ENCODE results near the gene LRRN3. TPM values are rescaled to one million over a fixed set of nuclear protein-coding genes. Genes with fewer than 3 reads are reported as not detected.

The LRRN3 gene
- total RNA-seq, 2 donors from 2014 or later: 9.9 to 49.9 TPM

DNA sequence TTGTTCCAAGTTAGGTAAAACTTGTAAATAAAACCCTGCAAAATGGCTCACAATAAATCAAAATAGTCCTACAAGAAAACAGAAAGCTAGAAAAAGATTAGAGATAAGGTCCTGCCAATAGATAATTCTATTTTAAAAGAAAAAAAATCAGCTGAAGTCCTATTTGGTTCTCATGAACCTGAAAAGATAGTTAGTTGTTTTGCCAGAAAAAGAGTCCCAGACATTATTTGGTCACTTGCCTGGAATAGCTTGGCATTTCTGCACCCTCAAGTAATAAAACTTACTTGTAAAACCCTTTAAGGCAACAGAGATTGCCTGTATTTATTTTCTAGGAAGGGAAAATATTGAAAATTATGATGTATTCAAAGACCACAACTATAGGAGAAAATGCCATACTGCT is 47.7 kb downstream of the LRRN3 start:
- DNase-seq (no peak), ATAC-seq (no peak)
- intact Hi-C loops (cut with DNase I): no loop called here

DNA sequence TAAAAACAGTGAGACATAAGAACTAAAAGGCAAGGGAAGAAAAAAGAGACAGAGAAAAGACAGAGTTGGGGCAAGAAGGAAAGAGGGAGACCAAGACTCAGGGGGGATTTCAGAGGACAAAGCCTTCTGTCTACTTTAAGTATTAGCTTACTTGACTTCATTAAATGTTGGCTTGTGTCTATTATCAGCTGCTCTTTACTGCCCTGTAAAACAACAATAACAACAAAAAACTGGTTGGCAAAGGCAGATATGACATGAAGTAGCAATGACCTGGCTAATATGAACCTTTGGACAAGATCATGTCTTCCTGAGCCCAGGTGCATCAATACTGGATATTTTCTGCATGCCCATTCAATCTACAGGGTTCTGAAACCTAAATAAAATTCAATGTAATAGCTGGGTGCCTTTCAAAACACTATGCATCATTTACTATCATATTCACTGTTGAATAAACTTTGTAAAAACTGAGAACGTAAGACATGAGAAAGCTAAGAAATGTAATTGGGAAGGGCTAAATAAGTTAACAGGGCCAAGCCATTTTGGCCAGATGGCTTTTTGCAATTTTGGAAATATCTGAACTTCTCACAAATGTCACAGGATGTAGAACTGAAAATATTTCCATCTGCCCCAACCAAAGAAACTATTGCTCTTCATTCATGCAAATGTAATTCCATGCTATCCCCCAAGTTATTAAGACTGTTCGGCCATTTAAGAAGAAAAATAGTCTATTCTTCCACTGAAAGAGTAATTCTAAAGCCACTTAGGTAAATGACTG is 49.4 kb downstream of the LRRN3 start:
- no peak for ATAC-seq
- DNase-seq: no peak
- intact Hi-C loops (cut with DNase I): no loop called here

DNA sequence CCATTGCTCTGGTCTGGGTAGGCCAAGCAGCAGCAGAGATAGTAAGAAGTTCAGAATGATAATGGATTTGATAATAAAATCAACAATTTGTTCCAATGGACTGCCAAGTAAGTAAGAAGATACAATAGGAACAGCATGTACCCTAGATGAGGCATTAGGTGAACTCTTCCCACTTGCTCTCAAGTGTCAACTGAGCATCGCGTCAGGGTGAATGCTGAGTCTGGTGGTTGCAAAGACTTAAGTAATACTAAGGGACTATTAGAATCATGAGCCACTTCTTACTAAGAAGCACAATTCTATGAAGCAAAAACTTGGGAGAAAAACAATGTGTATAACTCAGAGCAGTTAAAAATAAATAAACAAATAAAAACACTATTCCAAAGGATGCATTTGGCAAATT is 54.5 kb downstream of the LRRN3 start:
- no peak for DNase-seq
- intact Hi-C loops (cut with DNase I): no loop called here
- ATAC-seq: no peak

DNA sequence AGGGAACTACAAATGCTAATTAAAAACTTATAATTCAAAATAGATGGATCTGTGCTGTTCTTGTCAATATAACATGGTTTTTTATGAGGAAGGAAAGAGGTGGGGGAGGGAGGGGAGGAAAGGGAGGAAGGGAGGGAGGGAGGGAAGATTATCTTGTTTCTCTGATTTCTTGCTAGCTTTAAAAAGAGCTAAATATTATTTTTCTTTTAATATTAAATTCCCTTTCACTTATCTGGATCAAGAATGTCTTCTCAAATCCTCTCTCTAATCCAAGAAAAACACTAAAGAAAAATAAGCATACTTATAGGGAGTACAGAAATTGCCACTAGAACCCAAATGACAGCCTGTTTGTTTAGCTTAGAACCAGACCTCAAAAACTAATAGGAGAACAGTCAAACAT is 55.2 kb downstream of the LRRN3 start:
- intact Hi-C loops (cut with DNase I): no loop called here
- no peak for ATAC-seq
- DNase-seq: no peak

DNA sequence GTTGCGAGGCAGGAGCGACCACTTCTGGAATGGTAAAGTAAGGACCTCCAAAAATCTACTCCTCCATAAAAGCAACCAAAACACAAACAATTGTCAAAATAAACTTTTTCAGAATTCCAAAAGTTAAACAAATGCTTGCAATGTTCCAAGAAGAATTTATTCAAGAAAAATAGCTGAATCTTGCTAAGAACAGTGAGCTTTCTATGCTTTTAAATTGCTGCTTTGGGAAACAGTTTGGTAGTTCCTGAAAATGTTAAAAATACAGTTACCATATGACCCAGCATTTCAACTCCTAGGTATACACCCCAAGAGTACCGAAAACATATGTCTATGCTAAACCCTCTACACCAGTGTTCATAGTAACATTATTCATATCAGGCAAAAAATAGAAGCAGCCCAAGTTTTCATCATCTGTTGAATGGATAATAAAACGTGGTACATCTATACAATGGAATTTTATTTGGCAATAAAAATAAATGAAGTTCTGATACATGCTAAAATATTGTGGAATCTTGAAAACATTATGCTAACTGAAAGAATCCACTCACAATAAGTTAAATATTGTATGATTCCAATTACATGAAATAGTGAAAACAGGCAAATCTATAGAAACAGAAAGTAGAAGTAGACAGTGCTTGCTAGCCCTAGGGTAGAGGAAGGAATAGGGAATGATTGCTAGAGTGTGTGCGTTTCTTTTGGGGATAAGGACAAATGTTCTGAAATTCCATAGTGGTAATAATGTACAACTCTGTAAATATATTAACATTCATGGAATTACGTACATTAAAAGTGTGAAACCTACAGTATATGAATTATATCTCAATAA is 57.0 kb downstream of the LRRN3 start:
- ATAC-seq (no peak), DNase-seq (no peak)
- intact Hi-C loops (cut with DNase I): no loop called here

DNA sequence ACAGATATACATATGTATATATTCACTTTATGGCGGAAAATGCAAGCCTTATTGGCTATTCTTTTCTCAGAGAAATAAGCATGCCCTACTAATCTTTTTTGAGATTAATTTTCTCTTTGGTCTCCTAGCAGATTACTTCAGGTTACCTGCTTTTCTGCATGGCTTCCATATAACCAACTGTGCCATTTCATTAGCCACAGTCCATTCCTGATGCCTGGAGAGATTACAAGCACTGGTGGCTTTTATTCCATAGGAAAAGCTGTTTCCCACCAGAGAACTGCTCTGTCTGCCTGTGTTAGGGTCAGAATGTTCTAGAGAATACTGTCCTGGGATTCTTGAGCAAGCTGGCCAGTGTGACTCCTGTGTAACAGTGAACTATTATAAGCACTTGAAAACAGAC is 59.8 kb downstream of the LRRN3 start:
- intact Hi-C loops (cut with DNase I): no loop called here
- DNase-seq (no peak), ATAC-seq (no peak)

DNA sequence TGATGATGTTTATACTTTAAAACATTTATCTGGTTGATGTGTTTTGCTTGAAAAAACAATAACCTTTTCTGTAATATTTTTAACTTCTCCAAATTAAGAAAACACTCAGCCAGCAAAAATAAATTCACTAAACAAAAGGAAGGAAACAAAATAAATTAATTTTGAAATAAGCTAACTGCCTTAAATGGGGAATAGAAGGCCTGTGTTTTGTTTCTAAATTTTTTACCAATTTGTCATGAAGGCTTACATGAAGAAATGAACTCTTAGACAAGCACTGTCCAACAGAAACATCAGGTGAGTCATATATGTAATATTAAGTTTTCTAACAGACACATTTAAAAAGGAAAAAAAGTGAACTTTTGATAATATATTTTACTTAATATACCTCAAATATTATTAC is 68.5 kb downstream of the LRRN3 start:
- intact Hi-C loops (cut with DNase I): no loop called here
- no peak for DNase-seq
- peak in 1 of 2 donors; percentile 31 for ATAC-seq

DNA sequence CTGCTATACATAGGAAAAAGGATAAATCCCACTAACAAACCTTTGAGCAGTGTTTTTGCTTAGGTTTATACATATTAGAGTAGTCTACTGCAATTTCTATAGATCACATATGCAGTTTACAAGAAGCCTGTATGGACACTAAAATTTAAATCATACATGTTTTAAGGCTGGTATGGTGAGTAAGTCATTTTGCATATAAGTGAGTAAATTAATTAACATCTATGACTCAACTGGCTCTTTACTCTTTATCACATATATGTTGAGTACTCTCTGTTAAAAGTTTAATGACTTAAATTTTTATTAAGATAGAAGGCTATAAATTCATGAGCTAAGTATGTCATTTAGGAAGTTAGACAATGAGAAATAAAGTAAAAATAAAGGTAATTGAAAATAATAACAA is 69.4 kb downstream of the LRRN3 start:
- intact Hi-C loops (cut with DNase I): no loop called here
- ATAC-seq (no peak), DNase-seq (no peak)

DNA sequence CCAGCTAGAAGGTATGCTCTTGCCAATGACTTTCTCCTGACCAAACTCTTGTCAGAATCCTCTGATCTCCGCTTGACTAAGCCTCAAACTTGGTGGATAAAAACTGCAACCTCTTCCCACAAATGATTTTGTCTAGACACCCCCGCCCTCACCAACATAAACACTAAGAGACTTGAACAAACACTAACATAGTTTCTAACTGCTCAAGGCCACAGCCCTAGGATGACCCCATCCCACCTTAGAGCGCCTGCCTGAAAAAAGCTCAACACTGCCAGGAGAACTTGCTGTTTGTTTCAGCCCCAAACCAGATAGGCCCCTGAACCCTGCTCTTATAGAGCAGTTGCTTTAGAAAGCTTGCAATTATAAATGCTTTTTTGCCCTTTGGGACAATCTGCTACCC is 71.8 kb downstream of the LRRN3 start:
- DNase-seq (no peak), ATAC-seq (no peak)
- intact Hi-C loops (cut with DNase I): no loop called here

DNA sequence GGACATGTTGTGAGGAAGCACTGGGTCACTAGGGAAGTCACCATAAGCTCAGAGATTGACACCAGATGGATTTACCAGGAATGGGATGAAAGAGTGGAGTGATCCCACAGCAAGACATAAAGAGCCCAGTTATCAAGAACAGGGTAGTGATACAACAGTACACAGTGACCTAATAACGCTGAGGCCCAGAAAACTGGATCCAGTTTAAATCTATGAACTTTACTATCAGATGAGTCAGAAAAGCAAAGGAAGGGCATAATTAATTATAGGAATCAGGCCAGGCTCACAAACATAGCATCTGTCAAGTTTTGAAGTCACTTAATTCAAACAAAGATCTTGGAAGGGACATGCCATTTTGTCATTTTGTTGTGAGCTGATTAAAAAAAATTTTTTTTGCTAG is 73.5 kb downstream of the LRRN3 start:
- intact Hi-C loops (cut with DNase I): no loop called here
- ATAC-seq (no peak), DNase-seq (no peak)

DNA sequence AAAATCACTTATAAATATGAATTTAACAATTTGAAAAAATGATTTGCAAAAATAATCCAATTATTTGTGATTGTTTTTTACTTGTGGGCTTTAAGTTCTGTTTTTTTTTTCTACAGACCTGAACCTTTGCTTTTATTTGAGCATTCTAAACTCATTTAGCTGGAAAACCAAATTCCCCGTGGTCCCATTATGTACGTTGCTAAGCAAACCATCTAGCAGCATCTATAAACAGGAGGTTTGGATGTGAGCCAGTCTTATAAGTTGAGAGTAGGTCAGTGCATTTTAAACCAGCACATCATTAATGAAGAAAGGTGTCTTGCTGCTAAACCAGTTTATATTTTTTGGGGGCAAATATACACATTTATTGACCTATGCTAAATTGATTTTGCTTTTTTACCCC is 77.3 kb downstream of the LRRN3 start:
- intact Hi-C loops (cut with DNase I): no loop called here
- ATAC-seq (no peak), DNase-seq (no peak)

DNA sequence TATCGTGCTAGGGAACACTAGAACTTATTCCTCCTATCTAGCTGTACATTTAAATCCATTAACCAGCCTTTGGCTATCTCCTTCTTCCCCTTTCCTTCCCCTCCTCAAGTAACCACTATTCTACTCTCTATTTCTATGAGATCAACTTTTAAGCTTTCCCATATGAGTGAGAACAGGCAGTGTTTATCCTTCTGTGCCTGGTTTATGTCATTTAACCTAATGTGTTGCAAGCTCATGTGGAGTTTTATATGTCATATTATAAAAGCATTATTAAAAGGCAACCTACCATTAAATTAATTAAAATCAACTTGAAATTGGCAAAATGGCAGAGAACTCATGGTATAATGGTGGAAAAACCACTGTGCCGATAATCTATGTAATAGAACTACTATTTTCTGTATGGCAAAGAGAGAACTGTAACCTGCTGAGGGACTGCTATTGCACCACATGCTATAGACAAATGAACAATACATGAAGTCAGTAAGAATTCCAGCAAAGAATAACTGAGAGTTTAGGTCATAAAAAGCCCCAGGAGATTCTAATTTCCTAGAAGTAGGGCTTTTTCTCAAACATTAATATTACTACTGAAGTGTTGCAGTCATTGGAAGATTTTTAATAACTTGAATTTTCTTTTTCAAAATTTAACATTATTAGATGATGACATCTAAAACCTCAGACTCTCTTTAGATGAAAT is 81.8 kb downstream of the LRRN3 start:
- intact Hi-C loops (cut with DNase I): no loop called here
- ATAC-seq: no peak
- no peak for DNase-seq

DNA sequence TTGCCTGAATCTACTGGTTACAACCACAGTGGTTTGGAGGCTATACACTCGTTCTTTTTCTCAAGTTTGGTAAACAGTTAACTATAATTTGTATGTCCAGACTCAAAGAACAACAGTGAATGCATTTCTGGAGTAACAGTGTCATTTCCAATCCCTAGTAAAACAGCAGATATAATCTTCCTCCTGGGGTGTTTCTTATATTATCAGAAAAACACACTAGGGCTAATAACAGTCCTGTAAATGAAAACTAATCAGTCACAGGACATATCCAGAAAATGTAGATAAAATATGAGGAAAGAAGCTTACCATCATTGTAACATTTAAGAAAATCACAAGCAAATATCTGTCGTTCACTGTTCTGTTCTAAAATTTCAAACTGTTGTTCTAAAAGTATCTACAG is 82.6 kb downstream of the LRRN3 start:
- no peak for ATAC-seq
- no peak for DNase-seq
- intact Hi-C loops (cut with DNase I): no loop called here

DNA sequence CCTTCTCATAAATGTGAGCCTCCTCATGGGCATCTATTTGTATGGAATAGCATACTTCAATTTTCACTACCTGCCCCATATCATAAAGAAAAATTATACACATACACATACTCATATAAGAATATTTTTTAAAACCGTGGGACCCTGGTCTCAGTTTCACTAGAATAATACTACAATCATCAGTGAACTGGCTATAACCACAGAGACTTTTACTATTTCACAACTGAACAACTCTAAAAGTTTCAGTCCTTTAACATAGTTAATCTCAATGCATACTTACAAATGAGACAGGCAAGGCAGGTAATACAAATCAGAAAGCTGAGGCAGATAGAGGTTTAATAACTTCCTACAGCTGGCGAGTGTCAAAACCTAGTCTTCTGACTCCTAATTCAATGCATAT is 83.1 kb downstream of the LRRN3 start:
- intact Hi-C loops (cut with DNase I): no loop called here
- DNase-seq: no peak
- ATAC-seq: no peak

DNA sequence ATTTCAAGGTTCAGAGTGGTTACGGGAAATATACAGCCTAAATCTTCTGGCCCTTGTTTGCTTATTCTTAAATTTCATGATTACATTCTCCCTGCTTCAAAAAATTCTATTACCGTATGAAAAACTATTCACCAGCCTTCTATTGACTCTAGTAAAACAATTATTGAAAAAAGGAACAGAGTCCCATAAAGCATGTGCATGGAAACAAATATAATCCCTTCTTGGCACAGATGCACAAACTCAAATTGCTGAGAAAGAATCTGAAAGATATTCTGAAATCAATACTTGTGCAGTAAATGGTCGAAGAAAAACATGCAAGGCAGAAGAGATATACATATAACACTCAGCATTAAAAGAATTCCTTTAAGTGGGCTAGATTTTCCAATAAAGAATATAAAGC is 83.6 kb downstream of the LRRN3 start:
- DNase-seq (no peak), ATAC-seq (no peak)
- intact Hi-C loops (cut with DNase I): no loop called here
